ENCODE results near the gene KCNMA1. TPM values are rescaled to one million over a fixed set of nuclear protein-coding genes. Genes with fewer than 3 reads are reported as not detected.

Gene KCNMA1
- total and polyA plus RNA-seq, 8 donors, result 2.8 to 21.1 (median 4.3) TPM

DNA sequence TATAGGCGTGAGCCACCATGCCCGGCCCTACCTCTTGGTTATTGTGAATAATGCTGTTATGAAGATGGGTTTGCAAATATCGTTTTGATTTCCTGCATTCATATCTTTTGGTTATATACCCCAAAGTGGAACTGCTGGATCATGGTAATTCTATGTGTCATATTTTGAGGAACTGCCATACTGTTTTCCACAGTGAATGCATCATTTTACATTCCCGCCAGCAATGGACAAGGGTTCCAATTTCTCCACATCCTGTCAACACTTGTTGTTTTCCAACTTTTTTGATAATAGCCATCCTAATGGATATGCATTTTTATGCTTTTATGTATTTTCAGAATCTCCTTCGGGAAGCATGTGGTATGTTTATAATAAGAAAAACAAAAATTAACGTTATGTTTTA lies 128.2 kb downstream of the KCNMA1 start:
- DNase-seq (no peak), ATAC-seq (no peak)
- H3K36me3 ChIP-seq, result no peaks in the 10 kb centered on the region
- H3K27ac ChIP-seq, result no peak overlapping the region
- no peaks in the 10 kb centered on the region for H3K9me3 ChIP-seq
- peaks cover 6 to 8% of the 10 kb centered on the region in 2 donors for H3K4me1 ChIP-seq
- intact Hi-C loops (cut with DNase I), result no loop called here
- H3K27me3 ChIP-seq, result peaks cover 0 to 6% of the 10 kb centered on the region in 2 donors
- H3K4me3 ChIP-seq, result no peak overlapping the region
- no peak for TF ChIP-seq CTCF (IDR thresholded peaks at IDR 0.05)

DNA sequence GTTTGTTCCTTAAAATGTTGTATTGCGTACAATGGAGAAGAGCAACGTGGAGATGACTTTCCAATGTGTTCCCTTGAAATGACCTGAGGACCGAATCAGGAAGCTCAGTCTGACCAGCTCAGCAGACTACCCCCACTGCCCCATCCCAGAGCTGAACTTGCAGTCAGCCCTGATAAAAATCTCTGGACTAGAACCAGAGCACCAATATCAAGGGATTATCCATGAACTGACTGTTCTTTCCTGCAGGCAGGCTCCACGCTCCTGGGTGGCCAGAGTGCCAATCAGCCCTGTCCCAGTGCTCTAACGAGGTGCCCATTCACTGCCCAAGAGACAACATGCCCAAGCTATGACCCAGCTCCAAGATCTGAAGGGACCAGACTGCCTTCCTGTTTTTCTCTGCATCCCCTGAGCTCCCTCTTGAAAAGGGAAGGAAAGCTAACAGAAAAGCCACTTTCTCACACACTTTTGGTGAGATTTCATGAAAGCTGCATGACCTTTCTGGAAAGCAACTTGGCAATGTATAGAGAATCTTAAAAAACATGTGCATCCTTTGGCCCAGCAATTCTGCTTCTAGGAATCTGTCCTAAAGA lies 130.2 kb downstream of the KCNMA1 start:
- DNase-seq, result no peak
- ATAC-seq, result peak; percentile 16
- H3K27ac ChIP-seq, result no peak overlapping the region
- intact Hi-C loops (cut with DNase I), result no loop called here
- no peaks in the 10 kb centered on the region for H3K9me3 ChIP-seq
- no peak overlapping the region for H3K4me3 ChIP-seq
- no peak for TF ChIP-seq CTCF (IDR thresholded peaks at IDR 0.05)
- no peaks in the 10 kb centered on the region for H3K36me3 ChIP-seq
- peaks cover 0 to 9% of the 10 kb centered on the region in 2 donors for H3K27me3 ChIP-seq
- H3K4me1 ChIP-seq, result peaks cover 6 to 8% of the 10 kb centered on the region in 2 donors

DNA sequence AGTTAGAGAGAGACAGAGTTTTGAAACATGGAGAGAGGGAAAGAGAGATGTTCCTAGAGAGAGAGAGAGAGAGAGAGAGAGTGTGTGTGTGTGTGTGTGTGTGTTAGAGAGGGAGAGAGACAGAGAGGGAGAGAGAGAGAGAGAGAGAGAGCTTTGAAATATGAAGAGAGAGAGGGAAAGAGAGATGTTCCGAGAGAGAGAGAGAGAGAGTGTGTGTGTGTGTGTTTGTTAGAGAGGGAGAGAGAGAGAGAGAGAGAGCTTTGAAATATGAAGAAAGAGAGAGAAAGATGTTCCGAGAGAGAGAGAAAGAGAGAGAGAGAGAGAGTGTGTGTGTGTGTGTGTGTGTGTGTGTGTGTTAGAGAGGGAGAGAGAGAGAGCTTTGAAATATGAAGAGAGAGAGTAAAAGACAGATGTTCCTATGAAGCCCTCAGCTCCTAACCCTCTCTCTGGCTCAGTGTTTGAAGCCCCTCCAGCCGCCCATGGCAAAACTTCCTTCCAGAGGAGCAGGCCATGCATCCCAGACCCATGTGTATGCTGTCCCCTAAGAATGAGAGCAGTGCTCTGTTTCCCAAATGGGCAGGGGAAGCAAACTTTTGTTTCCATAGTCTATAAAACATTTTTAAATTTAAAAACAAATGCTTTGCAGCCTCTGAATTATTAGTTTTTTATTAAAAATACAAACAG lies 130.9 kb downstream of the KCNMA1 start:
- Histone ChIP-seq H3K9me3 (no peaks in the 10 kb centered on the region), H3K4me3 (no peak overlapping the region), H3K27ac (peak overlapping the region in 1 of 2 donors; percentile 25), H3K27me3 (peaks cover 0 to 9% of the 10 kb centered on the region in 2 donors), H3K4me1 (peaks cover 6 to 8% of the 10 kb centered on the region in 2 donors), H3K36me3 (no peaks in the 10 kb centered on the region)
- no peak for TF ChIP-seq CTCF (IDR thresholded peaks at IDR 0.05)
- intact Hi-C loops (cut with DNase I), result no loop called here
- DNase-seq (no peak), ATAC-seq (no peak)

DNA sequence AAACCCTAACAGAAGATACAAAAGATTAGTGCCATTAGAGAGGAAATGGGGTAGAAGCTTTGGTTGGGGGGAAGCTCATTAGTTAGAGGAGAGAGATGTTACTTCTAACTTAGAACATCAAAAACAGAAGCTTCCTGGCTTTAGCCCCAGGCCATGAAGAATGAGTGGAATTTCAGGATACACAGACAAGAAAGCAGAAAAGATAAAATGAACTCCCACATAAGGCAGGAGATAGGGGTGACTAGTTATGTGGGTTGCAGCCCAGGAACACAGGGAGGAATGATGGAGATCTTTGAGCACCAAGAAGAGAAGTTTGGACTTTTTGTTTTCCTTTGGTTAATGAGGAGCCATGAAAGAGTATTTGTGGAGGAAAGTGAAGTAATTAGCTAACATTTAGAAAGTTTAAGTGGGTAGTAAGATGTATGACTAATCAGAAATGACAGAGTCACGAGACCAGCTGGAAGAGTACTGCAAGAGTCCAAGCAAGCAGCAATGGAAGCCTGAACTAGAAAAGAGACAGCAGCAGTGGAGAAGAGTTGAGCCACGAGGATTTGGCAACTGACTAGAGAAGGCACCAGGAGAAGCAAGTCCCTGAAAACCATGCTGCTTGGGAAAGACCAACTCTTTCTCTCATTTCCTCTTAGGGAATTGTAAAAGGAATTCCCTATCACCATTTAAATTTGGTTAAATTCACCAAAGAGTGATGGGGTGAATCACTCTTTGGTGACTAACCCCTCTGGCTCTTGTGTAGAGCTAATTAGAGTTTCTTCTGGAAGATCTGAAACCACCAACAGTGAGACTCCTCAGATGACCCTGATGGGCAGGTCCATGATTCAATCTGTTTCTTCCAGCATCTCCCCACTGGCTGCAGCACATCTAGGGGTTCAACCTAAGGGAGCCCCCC lies 131.9 kb downstream of the KCNMA1 start:
- TF ChIP-seq CTCF (IDR thresholded peaks at IDR 0.05), result no peak
- H3K4me3 ChIP-seq, result no peak overlapping the region
- H3K27me3 ChIP-seq, result peaks cover 0 to 9% of the 10 kb centered on the region in 2 donors
- peaks cover 6 to 8% of the 10 kb centered on the region in 2 donors for H3K4me1 ChIP-seq
- H3K9me3 ChIP-seq, result no peaks in the 10 kb centered on the region
- peak overlapping the region; percentile 25 to 41 for H3K27ac ChIP-seq
- intact Hi-C loops (cut with DNase I), result no loop called here
- ATAC-seq, result peak; percentile 52
- H3K36me3 ChIP-seq, result no peaks in the 10 kb centered on the region
- no peak for DNase-seq

DNA sequence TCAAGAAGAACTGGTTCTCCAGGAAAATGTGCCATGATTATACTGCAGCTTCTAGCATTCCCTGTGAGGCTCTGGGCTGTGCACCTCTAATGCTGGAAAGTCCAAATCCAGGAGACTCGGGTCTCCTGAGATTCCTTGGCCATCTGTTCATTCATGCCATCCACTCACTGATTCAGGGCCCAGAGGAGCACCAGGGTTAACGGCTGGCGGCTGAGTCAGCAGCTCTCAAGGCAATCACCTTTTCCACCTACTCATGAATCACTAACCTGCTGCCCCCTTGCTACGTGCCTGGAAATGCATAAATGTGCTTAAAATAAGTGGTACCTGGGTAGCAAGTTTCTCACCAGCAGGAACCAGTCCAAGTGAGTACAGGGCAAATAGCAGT lies 132.7 kb downstream of the KCNMA1 start:
- Histone ChIP-seq H3K4me1 (peaks cover 6 to 8% of the 10 kb centered on the region in 2 donors), H3K9me3 (no peaks in the 10 kb centered on the region), H3K36me3 (no peaks in the 10 kb centered on the region), H3K27ac (no peak overlapping the region), H3K4me3 (no peak overlapping the region), H3K27me3 (peaks cover 0 to 9% of the 10 kb centered on the region in 2 donors)
- ATAC-seq (peak; percentile 77), DNase-seq (peak in 2 of 4 donors; percentile 16 to 49)
- no peak for TF ChIP-seq CTCF (IDR thresholded peaks at IDR 0.05)
- intact Hi-C loops (cut with DNase I), result no loop called here

All from left lung (tissue), 10 donors.